ENCODE measurements around the gene RAB3C. TPM values are rescaled to one million over a fixed set of nuclear protein-coding genes. Genes with fewer than 3 reads are reported as not detected.

RAB3C gene
- total RNA-seq, 3 donors from 2014 or later: 2.9 to 4.8 (median 3.1) TPM

DNA sequence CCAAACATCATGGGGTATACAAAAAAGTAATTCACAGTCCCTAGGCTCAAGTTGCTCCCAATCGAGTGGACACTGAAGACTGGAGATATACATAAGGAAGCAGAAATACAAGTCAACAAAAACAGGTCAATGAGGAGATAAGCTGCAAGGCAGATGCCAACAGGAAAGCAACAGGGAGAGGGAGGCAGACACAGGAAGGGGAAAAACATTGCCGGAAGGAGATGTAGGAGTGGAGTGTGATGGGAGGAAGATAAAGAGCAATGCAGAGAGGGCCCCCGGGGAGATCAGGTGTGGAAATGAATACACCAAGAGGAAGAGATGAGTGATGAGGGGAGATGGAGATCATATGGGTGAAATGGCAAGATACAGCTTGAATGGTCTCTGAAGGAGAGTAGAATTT is 243.0 kb downstream of the RAB3C start:
- TF ChIP-seq, protein P1, sequence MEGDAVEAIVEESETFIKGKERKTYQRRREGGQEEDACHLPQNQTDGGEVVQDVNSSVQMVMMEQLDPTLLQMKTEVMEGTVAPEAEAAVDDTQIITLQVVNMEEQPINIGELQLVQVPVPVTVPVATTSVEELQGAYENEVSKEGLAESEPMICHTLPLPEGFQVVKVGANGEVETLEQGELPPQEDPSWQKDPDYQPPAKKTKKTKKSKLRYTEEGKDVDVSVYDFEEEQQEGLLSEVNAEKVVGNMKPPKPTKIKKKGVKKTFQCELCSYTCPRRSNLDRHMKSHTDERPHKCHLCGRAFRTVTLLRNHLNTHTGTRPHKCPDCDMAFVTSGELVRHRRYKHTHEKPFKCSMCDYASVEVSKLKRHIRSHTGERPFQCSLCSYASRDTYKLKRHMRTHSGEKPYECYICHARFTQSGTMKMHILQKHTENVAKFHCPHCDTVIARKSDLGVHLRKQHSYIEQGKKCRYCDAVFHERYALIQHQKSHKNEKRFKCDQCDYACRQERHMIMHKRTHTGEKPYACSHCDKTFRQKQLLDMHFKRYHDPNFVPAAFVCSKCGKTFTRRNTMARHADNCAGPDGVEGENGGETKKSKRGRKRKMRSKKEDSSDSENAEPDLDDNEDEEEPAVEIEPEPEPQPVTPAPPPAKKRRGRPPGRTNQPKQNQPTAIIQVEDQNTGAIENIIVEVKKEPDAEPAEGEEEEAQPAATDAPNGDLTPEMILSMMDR (IDR thresholded peaks at IDR 0.05): no peak

DNA sequence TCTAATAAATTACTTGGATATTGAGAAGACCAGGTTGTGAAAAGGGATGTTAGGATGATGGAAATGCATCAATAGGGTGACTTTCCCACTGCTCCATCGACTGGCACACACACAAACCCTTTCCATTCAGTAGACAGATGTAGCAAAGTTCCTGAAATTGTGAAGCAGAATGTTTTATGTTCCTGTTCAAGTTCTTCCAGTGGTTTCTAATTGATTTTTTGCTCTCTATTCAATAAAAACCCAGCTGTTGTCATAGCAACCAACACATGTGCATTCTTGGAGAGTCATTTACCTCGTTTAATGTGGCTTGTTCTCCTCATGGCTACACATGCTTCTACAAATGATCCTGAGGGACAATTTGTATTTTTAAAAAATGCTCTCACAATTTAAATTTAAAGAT is 244.6 kb downstream of the RAB3C start:
- H3K9me3 ChIP-seq: no peaks in the 10 kb centered on the region

More for the DNA sequence above, 243.0 kb downstream of the RAB3C start:
- H3K4me3 ChIP-seq: no peak overlapping the region
- no peaks in the 10 kb centered on the region for H3K9me3 ChIP-seq
- ATAC-seq (no peak), DNase-seq (no peak)
- H3K36me3 ChIP-seq (ENCODE audit: low read depth): no peaks in the 10 kb centered on the region
- intact Hi-C loops (cut with DNase I, micrococcal nuclease): no loop called here
- no peaks in the 10 kb centered on the region for H3K4me1 ChIP-seq (ENCODE audit: low read depth)

DNA sequence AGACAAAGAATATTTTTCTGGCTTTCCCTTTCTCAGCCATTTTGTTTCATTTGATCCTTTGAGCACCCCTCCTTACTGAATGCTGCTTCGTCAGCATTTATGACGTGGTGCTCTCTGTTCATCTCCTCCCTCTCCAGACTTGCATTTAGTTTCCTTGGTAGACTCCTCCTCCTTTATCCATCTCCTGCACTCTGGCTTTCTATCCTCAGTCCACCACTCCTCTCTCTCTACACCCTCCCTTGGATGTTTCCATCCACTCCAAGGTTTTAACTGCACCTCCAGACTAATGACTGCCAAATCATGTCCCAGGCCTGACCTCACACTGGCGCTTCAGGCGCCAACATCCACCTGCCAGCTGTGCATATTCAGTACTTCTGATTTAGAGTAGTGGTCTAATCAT is 245.4 kb downstream of the RAB3C start:
- intact Hi-C loops (cut with DNase I, micrococcal nuclease): no loop called here
- H3K4me3 ChIP-seq: no peak overlapping the region

More for the DNA sequence above, 244.6 kb downstream of the RAB3C start:
- ATAC-seq (no peak), DNase-seq (no peak)
- TF ChIP-seq, protein P1 (IDR thresholded peaks at IDR 0.05): no peak
- intact Hi-C loops (cut with DNase I, micrococcal nuclease): no loop called here
- no peaks in the 10 kb centered on the region for H3K4me1 ChIP-seq (ENCODE audit: low read depth)
- H3K4me3 ChIP-seq: no peak overlapping the region
- no peaks in the 10 kb centered on the region for H3K36me3 ChIP-seq (ENCODE audit: low read depth)

DNA sequence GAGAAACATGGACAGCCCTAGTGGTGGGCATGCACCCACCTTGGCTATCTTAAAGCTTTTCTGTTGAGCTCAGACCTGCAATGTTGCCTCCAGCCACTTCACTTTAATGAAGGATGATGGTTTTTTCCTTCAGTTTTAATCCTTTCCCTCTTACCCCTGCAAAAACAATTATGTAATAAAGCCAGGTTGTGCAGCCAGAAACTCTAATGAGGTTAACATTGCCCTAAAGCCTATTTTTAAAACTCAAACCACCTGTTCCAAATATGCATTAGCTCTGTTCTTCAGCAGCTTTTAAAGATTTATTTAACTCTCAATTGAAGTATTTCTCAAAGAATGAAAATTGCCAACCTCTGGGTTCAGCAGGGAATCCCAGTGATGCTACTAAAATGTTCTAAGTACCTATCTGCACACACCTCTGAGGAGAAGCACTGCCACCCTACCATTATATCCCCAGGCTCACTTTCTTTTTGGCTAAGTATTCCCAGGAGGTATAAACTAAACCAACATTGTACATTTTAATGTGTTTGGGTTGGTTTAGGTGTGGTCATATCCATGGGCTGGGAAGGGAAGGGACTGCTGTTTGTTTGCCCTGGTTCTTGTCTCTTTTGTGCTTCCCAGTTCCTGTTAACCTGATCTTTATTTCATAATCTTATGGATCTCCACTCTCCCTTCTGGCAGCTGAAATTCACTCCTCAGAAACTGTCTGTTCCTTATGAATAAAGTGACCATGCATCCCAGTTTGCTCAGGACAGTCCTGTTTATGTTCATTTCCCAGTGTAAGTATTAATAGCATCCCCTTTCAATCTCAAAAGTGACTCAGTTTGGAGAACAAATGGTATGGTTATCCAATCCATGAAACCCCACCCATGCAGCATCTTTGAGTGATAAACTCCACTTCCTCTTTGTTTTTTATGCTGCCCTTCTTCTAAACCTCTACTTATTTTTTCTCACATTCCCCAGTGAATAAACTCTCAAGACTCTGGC is 251.7 kb downstream of the RAB3C start:
- ATAC-seq: no peak
- intact Hi-C loops (cut with DNase I, micrococcal nuclease): no loop called here
- Histone ChIP-seq H3K36me3 (ENCODE audit: low read depth) (no peaks in the 10 kb centered on the region), H3K9me3 (no peaks in the 10 kb centered on the region), H3K4me3 (no peak overlapping the region), H3K4me1 (ENCODE audit: low read depth) (no peaks in the 10 kb centered on the region)
- DNase-seq: no peak
- TF ChIP-seq, protein P1 (IDR thresholded peaks at IDR 0.05): no peak

More for the DNA sequence above, 245.4 kb downstream of the RAB3C start:
- Histone ChIP-seq H3K4me1 (ENCODE audit: low read depth) (no peaks in the 10 kb centered on the region), H3K9me3 (no peaks in the 10 kb centered on the region), H3K36me3 (ENCODE audit: low read depth) (no peaks in the 10 kb centered on the region)
- TF ChIP-seq, protein P1 (IDR thresholded peaks at IDR 0.05): no peak
- ATAC-seq (no peak), DNase-seq (no peak)

DNA sequence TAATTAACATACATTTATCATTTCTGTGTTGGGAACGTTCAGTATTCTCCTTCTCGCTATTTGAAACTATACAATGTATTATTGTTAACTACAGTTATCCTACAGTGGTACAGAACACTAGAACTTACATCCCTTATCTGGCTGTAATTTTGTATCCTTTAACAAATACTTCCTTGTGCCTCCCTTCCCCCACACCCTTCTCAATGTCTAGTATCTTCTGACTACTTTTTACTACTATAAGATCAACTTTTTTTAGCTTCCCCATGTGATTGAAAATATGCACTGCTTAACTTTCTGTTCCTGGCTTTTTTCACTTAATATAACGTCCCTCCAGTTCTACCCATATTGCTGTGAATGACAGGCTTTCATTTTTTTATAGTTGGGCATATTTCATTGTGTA is 253.5 kb downstream of the RAB3C start:
- no peak for DNase-seq
- no peak overlapping the region for H3K4me3 ChIP-seq
- intact Hi-C loops (cut with DNase I, micrococcal nuclease): no loop called here
- no peak for ATAC-seq
- H3K4me1 ChIP-seq (ENCODE audit: low read depth): no peaks in the 10 kb centered on the region
- TF ChIP-seq, protein P1 (IDR thresholded peaks at IDR 0.05): no peak
- peaks cover 2% of the 10 kb centered on the region for H3K9me3 ChIP-seq
- H3K36me3 ChIP-seq (ENCODE audit: low read depth): no peaks in the 10 kb centered on the region

All from mucosa of descending colon (tissue), 3 donors.